LNCAP (cell line): Measurements from ENCODE around the gene MPP2.

Experiments
- CTCF ChIP-seq: fragments of 450-650 bp; IDR thresholded peaks from 2 replicates; pipeline ENCODE4 v1.5.1; 2017; ENCODE audit warnings: mild to moderate bottlenecking

Gene MPP2

GRCh38 chr17:43907425-43907981, at the start of gene MPP2:
MPP2 (minus strand) TSS chr17:43907536; CDS start chr17:43904460, 3,076 bp downstream.
- no peak for TF ChIP-seq CTCF

- TF ChIP-seq CTCF: no peak
Observed at GRCh38 chr17:43956222-43956621, 48.9 kb upstream of the MPP2 start.

GRCh38 chr17:43953746-43954145, 46.4 kb upstream of the MPP2 start, which contains the start of gene PYY:
PYY (minus strand) TSS chr17:43953940; CDS start chr17:43953483, 457 bp downstream.
- TF ChIP-seq CTCF: no peak

GRCh38 chr17:43952724-43953666, 45.7 kb upstream of the MPP2 start:
- no peak for TF ChIP-seq CTCF

GRCh38 chr17:43952351-43952723, 45.0 kb upstream of the MPP2 start:
- no peak for TF ChIP-seq CTCF

- TF ChIP-seq CTCF: no peak
Observed at GRCh38 chr17:43951750-43952149, 44.4 kb upstream of the MPP2 start.

GRCh38 chr17:43950554-43950953, 43.2 kb upstream of the MPP2 start:
- TF ChIP-seq CTCF: no peak
